Loucy (cell line): ENCODE measurements around the gene NDUFS7.

Source experiments
- H2AFZ ChIP-seq: fragments of 200-600 bp; sonication (generic); 2 replicates; pipeline ENCODE4 v1.6.0; 2016; ENCODE audit warnings: antibody characterized with exemption, mild to moderate bottlenecking, low read length, moderate library complexity
- H3F3A ChIP-seq: fragments of 200-600 bp; 2 replicates; pipeline ENCODE4 v1.6.0; 2016; ENCODE audit warnings: antibody characterized with exemption, low read depth, mild to moderate bottlenecking
- H3K27me3 ChIP-seq: fragments of 200-600 bp; sonication (generic); 2 replicates; pipeline ENCODE4 v1.6.1; 2014; ENCODE audit warnings: low read length, mild to moderate bottlenecking; ENCODE audit not compliant: insufficient read depth, poor library complexity, severe bottlenecking
- H3K36me3 ChIP-seq: fragments of 200-600 bp; sonication (generic); 2 replicates; pipeline ENCODE4 v1.6.1; 2016; ENCODE audit warnings: low read length; ENCODE audit not compliant: insufficient read depth
- H3K4me1 ChIP-seq: fragments of 200-600 bp; sonication (generic); 2 replicates; pipeline ENCODE4 v1.5.1; 2014; ENCODE audit warnings: low read length, mild to moderate bottlenecking; ENCODE audit not compliant: insufficient read depth, poor library complexity, severe bottlenecking
- H3K4me2 ChIP-seq: fragments of 200-600 bp; sonication (generic); 2 replicates; pipeline ENCODE4 v1.6.0; 2014; ENCODE audit warnings: antibody characterized with exemption, low read length, low read depth, mild to moderate bottlenecking; ENCODE audit not compliant: poor library complexity, severe bottlenecking
- H3K4me3 ChIP-seq: fragments of 200-600 bp; sonication (generic); 2 replicates; pipeline ENCODE4 v1.5.1; 2014; ENCODE audit warnings: low read length, mild to moderate bottlenecking, mixed read lengths; ENCODE audit not compliant: poor library complexity, severe bottlenecking
- H3K79me2 ChIP-seq: fragments of 200-600 bp; sonication (generic); 2 replicates; pipeline ENCODE4 v1.6.1; 2014; ENCODE audit warnings: low read length; ENCODE audit not compliant: insufficient read depth
- H3K9ac ChIP-seq: fragments of 200-600 bp; sonication (generic); 2 replicates; pipeline ENCODE4 v1.6.0; 2014; ENCODE audit warnings: mild to moderate bottlenecking, low read depth, low read length, moderate library complexity; ENCODE audit not compliant: poor library complexity, severe bottlenecking
- H3K9me2 ChIP-seq: fragments of 200-600 bp; sonication (generic); replicated peaks from 2 replicates; pipeline ENCODE4 v1.6.1; 2016; ENCODE audit warnings: low read depth, low read length, mixed read lengths
- H3K9me3 ChIP-seq: fragments of 200-600 bp; sonication (generic); 2 replicates; pipeline ENCODE4 v1.6.1; 2014; ENCODE audit warnings: mild to moderate bottlenecking, antibody characterized with exemption, low read length, low read depth; ENCODE audit not compliant: insufficient read depth
- H4K20me1 ChIP-seq: fragments of 200-600 bp; sonication (generic); 2 replicates; pipeline ENCODE4 v1.6.0; 2014; ENCODE audit warnings: antibody characterized with exemption, low read length, mild to moderate bottlenecking; ENCODE audit not compliant: insufficient read depth, poor library complexity, severe bottlenecking
- EZH2phosphoT487 ChIP-seq: fragments of 200-600 bp; IDR thresholded peaks from 2 replicates; pipeline ENCODE4 v1.6.1; 2018; ENCODE audit warnings: antibody characterized with exemption, mild to moderate bottlenecking, moderate library complexity, borderline replicate concordance
- TF ChIP-seq, protein P1 (sequence below): fragments of 200-600 bp; sonication (generic); conservative IDR thresholded peaks from 2 replicates; pipeline ENCODE4 v1.5.1; 2014; ENCODE audit warnings: mild to moderate bottlenecking, antibody characterized with exemption, low read length

Gene NDUFS7

GRCh38 chr19:1401138-1401888 is 17.6 kb downstream of the NDUFS7 start, which contains the start of gene GAMT:
TSS of gene GAMT (minus strand) at chr19:1401542. CDS start at chr19:1401476, 66 bp downstream.
- peak within 1 kb of the TSS; percentile 83 for H2AFZ ChIP-seq
- H3K4me1 ChIP-seq = peaks cover 15% of the 10 kb centered on the region
- H3K4me3 ChIP-seq = peak within 1 kb of the TSS; percentile 91
- H3K27me3 ChIP-seq = no peaks in the 10 kb centered on the region
- peak within 1 kb of the TSS; percentile 83 for H3K9ac ChIP-seq
- no peaks in the 10 kb centered on the region for H3K9me3 ChIP-seq
- no peaks in the 10 kb centered on the region for H3K9me2 ChIP-seq
- H3K36me3 ChIP-seq = no peaks in the 10 kb centered on the region
- H3F3A ChIP-seq = no peaks in the 10 kb centered on the region
- TF ChIP-seq, protein P1, sequence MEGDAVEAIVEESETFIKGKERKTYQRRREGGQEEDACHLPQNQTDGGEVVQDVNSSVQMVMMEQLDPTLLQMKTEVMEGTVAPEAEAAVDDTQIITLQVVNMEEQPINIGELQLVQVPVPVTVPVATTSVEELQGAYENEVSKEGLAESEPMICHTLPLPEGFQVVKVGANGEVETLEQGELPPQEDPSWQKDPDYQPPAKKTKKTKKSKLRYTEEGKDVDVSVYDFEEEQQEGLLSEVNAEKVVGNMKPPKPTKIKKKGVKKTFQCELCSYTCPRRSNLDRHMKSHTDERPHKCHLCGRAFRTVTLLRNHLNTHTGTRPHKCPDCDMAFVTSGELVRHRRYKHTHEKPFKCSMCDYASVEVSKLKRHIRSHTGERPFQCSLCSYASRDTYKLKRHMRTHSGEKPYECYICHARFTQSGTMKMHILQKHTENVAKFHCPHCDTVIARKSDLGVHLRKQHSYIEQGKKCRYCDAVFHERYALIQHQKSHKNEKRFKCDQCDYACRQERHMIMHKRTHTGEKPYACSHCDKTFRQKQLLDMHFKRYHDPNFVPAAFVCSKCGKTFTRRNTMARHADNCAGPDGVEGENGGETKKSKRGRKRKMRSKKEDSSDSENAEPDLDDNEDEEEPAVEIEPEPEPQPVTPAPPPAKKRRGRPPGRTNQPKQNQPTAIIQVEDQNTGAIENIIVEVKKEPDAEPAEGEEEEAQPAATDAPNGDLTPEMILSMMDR = peak; percentile 53
- no peak for TF ChIP-seq EZH2phosphoT487
- H4K20me1 ChIP-seq = peaks cover 9% of the 10 kb centered on the region
- peaks cover 16% of the 10 kb centered on the region for H3K79me2 ChIP-seq
- H3K4me2 ChIP-seq = peak within 1 kb of the TSS; percentile 84

DNA sequence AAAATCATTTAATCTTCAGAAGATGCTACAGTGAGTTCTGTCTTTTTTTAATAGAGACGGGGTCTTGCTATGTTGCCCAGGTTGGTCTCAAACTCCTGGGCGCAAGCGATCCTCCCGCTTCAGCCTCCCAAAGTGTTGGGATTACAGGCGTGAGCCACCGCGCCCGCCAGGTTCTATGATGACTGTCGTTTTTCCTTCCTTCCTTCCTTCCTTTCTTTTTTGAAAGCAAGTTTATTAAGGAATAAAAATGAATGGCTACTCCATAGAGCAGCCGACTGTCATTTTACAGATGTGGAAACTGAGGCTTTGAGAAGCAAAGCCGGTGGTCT is 18.1 kb downstream of the NDUFS7 start:
- peaks cover 9% of the 10 kb centered on the region for H4K20me1 ChIP-seq
- H3K4me3 ChIP-seq = peak overlapping the region; percentile 91
- no peaks in the 10 kb centered on the region for H3F3A ChIP-seq
- H3K9me3 ChIP-seq = no peaks in the 10 kb centered on the region
- no peak for TF ChIP-seq EZH2phosphoT487
- TF ChIP-seq, protein P1 = no peak; the same call in 1 of the 2 replicates
- H3K4me2 ChIP-seq = peak overlapping the region; percentile 84
- H3K9me2 ChIP-seq = no peaks in the 10 kb centered on the region
- peaks cover 16% of the 10 kb centered on the region for H3K79me2 ChIP-seq
- H3K4me1 ChIP-seq = peaks cover 20% of the 10 kb centered on the region
- no peaks in the 10 kb centered on the region for H3K36me3 ChIP-seq
- H3K9ac ChIP-seq = peak overlapping the region; percentile 83
- H2AFZ ChIP-seq = peak overlapping the region; percentile 83
- no peaks in the 10 kb centered on the region for H3K27me3 ChIP-seq

GRCh38 chr19:1402411-1403070 is 18.8 kb downstream of the NDUFS7 start:
- peak overlapping the region; percentile 28 for H3K9ac ChIP-seq
- H3K36me3 ChIP-seq = no peaks in the 10 kb centered on the region
- H4K20me1 ChIP-seq = peaks cover 9% of the 10 kb centered on the region
- no peak overlapping the region for H3K4me3 ChIP-seq
- TF ChIP-seq, protein P1 = no peak
- TF ChIP-seq EZH2phosphoT487 = no peak
- H2AFZ ChIP-seq = no peak overlapping the region
- no peaks in the 10 kb centered on the region for H3K27me3 ChIP-seq
- H3K9me2 ChIP-seq = no peaks in the 10 kb centered on the region
- no peak overlapping the region for H3K4me2 ChIP-seq
- H3K4me1 ChIP-seq = peaks cover 21% of the 10 kb centered on the region
- H3F3A ChIP-seq = no peaks in the 10 kb centered on the region
- no peaks in the 10 kb centered on the region for H3K9me3 ChIP-seq
- H3K79me2 ChIP-seq = peaks cover 17% of the 10 kb centered on the region
